ENCODE data around the gene RNF145. TPM values are rescaled to one million over a fixed set of nuclear protein-coding genes. Genes with fewer than 3 reads are reported as not detected.
"Not testable (repeated sequence)": the region's sequence is repeated elsewhere in the genome, so short reads cannot be mapped to it uniquely, and the experiment has no call there.

RNF145 gene
- total RNA-seq, 4 donors from 2014 or later = 20.2 to 78.2 (median 73.6) TPM

DNA sequence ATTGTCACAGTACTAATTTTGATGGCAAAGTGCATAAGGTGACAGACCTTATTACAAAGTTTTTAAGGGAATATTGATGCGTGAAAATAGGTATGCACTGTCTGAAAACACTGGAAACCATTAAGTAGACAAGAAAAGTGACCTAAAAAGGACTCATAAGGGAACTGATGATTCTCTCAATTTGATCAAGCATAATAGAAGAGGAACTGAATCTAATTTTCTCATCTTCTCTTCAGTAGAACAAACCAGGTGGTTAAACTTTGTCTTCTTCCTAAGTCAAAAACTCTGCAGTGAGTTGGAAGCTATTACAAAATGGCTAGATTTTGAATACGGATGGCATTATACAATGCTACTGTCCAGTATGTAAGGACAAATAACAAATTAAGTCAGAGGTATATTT, 53.4 kb downstream of the RNF145 start:
- DNase-seq = no peak
- no peaks in the 10 kb centered on the region for H3K36me3 ChIP-seq
- H3K4me3 ChIP-seq = no peak overlapping the region
- H3K27me3 ChIP-seq = no peaks in the 10 kb centered on the region
- intact Hi-C loops (cut with DNase I; ENCODE audit: low total_unique reads) = loop anchor here (10.0 kb wide), 1 partner anchor 109 kb away; the partner anchor contains the start of gene UBLCP1
- H3K4me1 ChIP-seq = no peaks in the 10 kb centered on the region
- TF ChIP-seq, protein P1, sequence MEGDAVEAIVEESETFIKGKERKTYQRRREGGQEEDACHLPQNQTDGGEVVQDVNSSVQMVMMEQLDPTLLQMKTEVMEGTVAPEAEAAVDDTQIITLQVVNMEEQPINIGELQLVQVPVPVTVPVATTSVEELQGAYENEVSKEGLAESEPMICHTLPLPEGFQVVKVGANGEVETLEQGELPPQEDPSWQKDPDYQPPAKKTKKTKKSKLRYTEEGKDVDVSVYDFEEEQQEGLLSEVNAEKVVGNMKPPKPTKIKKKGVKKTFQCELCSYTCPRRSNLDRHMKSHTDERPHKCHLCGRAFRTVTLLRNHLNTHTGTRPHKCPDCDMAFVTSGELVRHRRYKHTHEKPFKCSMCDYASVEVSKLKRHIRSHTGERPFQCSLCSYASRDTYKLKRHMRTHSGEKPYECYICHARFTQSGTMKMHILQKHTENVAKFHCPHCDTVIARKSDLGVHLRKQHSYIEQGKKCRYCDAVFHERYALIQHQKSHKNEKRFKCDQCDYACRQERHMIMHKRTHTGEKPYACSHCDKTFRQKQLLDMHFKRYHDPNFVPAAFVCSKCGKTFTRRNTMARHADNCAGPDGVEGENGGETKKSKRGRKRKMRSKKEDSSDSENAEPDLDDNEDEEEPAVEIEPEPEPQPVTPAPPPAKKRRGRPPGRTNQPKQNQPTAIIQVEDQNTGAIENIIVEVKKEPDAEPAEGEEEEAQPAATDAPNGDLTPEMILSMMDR (IDR thresholded peaks at IDR 0.05) = no peak
- TF ChIP-seq POLR2A (IDR thresholded peaks at IDR 0.05) = no peak
- H3K27ac ChIP-seq = no peak overlapping the region
- no peaks in the 10 kb centered on the region for H3K9me3 ChIP-seq

DNA sequence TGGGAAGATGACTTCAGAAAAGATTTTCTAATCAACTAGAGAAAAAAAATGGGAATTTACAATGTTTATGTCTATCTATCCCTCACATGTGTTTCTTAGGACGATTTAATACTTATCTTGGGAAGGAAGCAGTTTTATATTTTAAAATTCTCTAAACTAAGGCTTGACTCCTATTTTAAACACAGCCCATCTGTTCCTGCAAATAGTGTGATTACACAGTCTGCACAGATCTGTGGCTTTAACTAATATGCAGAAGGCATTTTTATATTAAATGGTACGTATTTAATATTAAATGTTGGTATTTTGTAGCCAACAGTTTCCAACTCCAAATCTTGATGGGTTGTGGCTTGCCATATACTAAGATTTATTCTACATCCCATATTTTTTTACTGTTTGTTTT, 56.5 kb downstream of the RNF145 start:
- H3K4me3 ChIP-seq = no peak overlapping the region
- DNase-seq = no peak
- no peak overlapping the region for H3K27ac ChIP-seq
- no peaks in the 10 kb centered on the region for H3K36me3 ChIP-seq
- H3K4me1 ChIP-seq = no peaks in the 10 kb centered on the region
- no peaks in the 10 kb centered on the region for H3K9me3 ChIP-seq
- intact Hi-C loops (cut with DNase I; ENCODE audit: low total_unique reads) = loop anchor here (10.0 kb wide), 1 partner anchor 112 kb away; the partner anchor contains the start of gene UBLCP1
- no peaks in the 10 kb centered on the region for H3K27me3 ChIP-seq
- TF ChIP-seq, protein P1 (IDR thresholded peaks at IDR 0.05) = no peak
- TF ChIP-seq POLR2A (IDR thresholded peaks at IDR 0.05) = no peak

DNA sequence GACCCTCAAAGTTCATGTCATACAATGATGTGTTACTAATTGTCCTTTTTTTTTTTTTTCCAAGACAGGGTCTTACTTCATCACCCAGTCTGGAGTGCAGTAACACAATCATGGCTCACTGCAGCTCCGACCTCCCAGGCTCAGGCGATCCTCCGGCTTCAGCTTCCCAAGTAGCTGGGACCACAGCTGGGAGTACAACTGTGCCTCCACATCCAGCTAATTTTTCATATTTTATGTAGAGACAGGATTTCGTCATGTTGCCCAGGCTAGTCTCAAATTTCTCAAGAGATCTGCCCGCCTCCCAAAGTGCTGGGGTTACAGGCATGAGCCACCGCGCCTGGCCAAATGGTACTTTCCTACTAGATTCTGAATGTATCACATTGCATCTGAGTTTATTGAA, 60.3 kb downstream of the RNF145 start:
- H3K4me3 ChIP-seq = no peak overlapping the region
- no peaks in the 10 kb centered on the region for H3K27me3 ChIP-seq
- no peaks in the 10 kb centered on the region for H3K4me1 ChIP-seq
- no peaks in the 10 kb centered on the region for H3K9me3 ChIP-seq
- no peak overlapping the region for H3K27ac ChIP-seq
- DNase-seq = no peak
- H3K36me3 ChIP-seq = no peaks in the 10 kb centered on the region
- no peak for TF ChIP-seq POLR2A (IDR thresholded peaks at IDR 0.05)
- TF ChIP-seq, protein P1 (IDR thresholded peaks at IDR 0.05) = no peak
- intact Hi-C loops (cut with DNase I; ENCODE audit: low total_unique reads) = no loop called here

DNA sequence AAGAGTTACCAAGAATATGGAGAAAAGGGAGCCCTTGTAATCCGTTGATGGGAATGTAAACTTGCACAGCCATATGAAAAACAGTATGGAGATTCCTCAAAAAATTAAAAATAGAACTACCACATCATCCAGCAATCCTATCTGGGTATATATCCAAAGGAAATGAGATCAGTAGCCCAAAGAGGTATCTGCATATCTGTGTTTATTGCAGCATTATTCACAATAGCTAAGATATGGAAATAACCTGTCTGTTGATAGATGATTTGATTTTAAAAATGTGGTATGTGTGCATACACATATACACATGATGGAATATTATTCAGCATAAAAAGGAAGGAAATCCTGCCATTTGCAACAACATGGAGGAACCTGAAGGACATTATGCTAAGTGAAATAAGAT, 61.4 kb downstream of the RNF145 start:
- TF ChIP-seq POLR2A (IDR thresholded peaks at IDR 0.05) = no peak
- TF ChIP-seq, protein P1 (IDR thresholded peaks at IDR 0.05) = no peak
- H3K9me3 ChIP-seq = no peaks in the 10 kb centered on the region
- intact Hi-C loops (cut with DNase I; ENCODE audit: low total_unique reads) = no loop called here
- H3K36me3 ChIP-seq = no peaks in the 10 kb centered on the region
- H3K4me1 ChIP-seq = no peaks in the 10 kb centered on the region
- H3K4me3 ChIP-seq = no peak overlapping the region
- no peak overlapping the region for H3K27ac ChIP-seq
- H3K27me3 ChIP-seq = no peaks in the 10 kb centered on the region
- DNase-seq = no peak

DNA sequence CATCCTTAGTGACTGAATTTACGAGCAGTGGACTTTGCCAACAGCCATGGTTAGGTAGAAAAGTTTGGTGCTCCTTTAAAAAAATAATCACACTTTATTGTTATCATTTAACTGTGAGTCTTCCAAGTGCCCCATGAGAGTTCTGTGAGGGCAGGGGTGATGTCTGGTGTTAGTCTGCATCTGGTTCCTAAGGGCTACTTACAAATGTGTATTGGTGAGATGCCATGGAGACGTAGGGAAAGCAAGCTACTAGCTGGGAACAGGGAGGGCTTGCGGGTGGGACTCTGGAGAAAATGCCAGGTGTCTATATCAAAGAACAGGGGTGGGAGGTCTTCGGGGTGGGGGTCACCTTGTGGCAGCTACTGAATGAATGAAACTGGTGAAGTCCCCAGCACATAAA, 62.5 kb downstream of the RNF145 start:
- Histone ChIP-seq H3K27me3 (no peaks in the 10 kb centered on the region), H3K4me3 (no peak overlapping the region), H3K4me1 (no peaks in the 10 kb centered on the region), H3K27ac (no peak overlapping the region), H3K9me3 (no peaks in the 10 kb centered on the region), H3K36me3 (no peaks in the 10 kb centered on the region)
- DNase-seq = no peak
- TF ChIP-seq POLR2A (IDR thresholded peaks at IDR 0.05) = no peak
- TF ChIP-seq, protein P1 (IDR thresholded peaks at IDR 0.05) = no peak
- intact Hi-C loops (cut with DNase I; ENCODE audit: low total_unique reads) = no loop called here

DNA sequence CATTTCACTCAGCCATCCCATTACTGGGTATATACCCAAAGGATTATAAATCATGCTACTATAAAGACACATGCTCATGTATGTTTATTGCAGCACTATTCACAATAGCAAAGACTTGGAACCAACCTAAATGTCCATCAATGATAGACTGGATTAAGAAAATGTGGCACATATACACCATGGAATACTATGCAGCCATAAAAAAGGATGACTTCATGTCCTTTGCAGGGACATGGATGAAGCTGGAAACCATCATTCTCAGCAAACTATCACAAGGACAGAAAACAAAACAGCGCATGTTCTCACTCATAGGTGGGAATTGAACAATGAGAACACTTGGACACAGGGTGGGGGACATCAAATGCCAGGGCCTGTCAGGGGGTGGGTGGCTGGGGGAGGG, 64.2 kb downstream of the RNF145 start:
- H3K36me3 ChIP-seq, DNase-seq, H3K4me1 ChIP-seq: not testable (repeated sequence)

More for the DNA sequence above, 64.2 kb downstream of the RNF145 start:
- H3K27me3 ChIP-seq; H3K4me3 ChIP-seq; H3K9me3 ChIP-seq; H3K27ac ChIP-seq; intact Hi-C loops (cut with DNase I; ENCODE audit: low total_unique reads): not testable (repeated sequence)

All from uterus (tissue), 4 donors.